HepG2 (cell line): ENCODE measurements around the gene TBCD. TPM values are rescaled to one million over a fixed set of nuclear protein-coding genes. Genes with fewer than 3 reads are reported as not detected.

Experiments used
- NONO ChIP-seq, 2 experiments: fragments of 450-650 bp in 1 of 2; sonication (generic) in 1 of 2; formaldehyde crosslinking in 1 of 2; IDR thresholded peaks in 1 of 2; conservative IDR thresholded peaks in 1 of 2; 2 replicates each; pipeline versions ENCODE4 v1.6.1 to v1.8.0; 2017 to 2022; ENCODE audit warnings: mild to moderate bottlenecking in 1 of 2, missing genetic modification reagents in 1 of 2, moderate library complexity in 1 of 2
- PRPF4 ChIP-seq: fragments of 200-400 bp; formaldehyde crosslinking; IDR thresholded peaks from 2 replicates; pipeline ENCODE4 v1.6.1; 2016; ENCODE audit warnings: low read length, low read depth; ENCODE audit not compliant: poor library complexity, severe bottlenecking
- ZC3H4 ChIP-seq: sonication (generic); formaldehyde crosslinking; IDR thresholded peaks from 2 replicates; pipeline ENCODE4 v1.4.0; 2020; ENCODE audit warnings: missing genetic modification reagents, borderline replicate concordance
- polyA plus RNA-seq, 8 experiments: library from polyadenylated mRNA; depleted of rRNA in 3 of 8; stranded (reverse) in 7 of 8; unstranded in 1 of 8; fragments of >200 nt; fragmentation: Illumina TruSeq in 4 of 8; extraction: Trizol in 4 of 8; gene quantifications; 2 replicates each; pipeline versions ENCODE4 v1.2.1 to v1.2.3, GENCODE V29; 2011 to 2016; ENCODE audit warnings: low read depth in 4 of 8, missing spikeins in 1 of 8, mixed read lengths in 1 of 8; ENCODE audit not compliant: insufficient read depth in 1 of 8
- total RNA-seq, 5 experiments: library from RNA; depleted of rRNA; stranded (reverse); fragments of >200 nt; fragmentation: Illumina TruSeq; extraction: Trizol; gene quantifications; 2 replicates each; pipeline ENCODE4 v1.2.3, GENCODE V29; 2016; ENCODE audit warnings: low read depth in 1 of 5
- TF ChIP-seq, protein P1 (sequence below): sonication (generic); formaldehyde crosslinking; IDR thresholded peaks from 2 replicates; pipeline ENCODE4 v1.4.0; 2020; ENCODE audit warnings: missing genetic modification reagents, borderline replicate concordance
- TF ChIP-seq, protein P2 (sequence below): sonication (generic); formaldehyde crosslinking; conservative IDR thresholded peaks from 2 replicates; pipeline ENCODE4 v1.8.0; 2022; ENCODE audit warnings: low read depth, missing genetic modification reagents
- TF ChIP-seq, protein P3 (sequence below): conservative IDR thresholded peaks from 2 replicates; pipeline ENCODE4 v1.6.1; 2018; ENCODE audit warnings: missing genetic modification reagents

The TBCD gene
- total and polyA plus RNA-seq, 2 of the 13 experiments (the other 11 are each of a cell fraction or from before 2014, with no cell fraction given) = 33.9 to 54.8 TPM

DNA sequence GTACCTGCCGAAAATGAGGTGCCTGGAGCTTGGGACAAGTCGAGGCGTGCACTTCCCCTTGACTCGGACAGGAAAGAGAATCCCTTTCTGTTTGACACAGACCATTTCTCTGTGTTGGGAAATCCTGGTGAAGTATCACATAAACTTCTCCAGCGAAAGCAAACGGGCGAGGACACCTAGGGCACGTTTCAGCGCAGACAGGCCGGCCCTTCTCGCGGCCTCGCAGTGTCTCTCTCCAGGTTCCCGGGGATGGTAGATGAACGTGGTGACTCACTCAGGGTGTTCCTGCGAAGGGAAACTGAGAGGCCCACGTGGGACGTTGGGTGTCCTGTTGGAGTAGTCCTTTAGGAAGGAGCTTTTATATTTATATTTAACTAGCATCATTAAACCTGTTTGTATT is 124.3 kb downstream of the TBCD start (continued):
- TF ChIP-seq, protein P1, sequence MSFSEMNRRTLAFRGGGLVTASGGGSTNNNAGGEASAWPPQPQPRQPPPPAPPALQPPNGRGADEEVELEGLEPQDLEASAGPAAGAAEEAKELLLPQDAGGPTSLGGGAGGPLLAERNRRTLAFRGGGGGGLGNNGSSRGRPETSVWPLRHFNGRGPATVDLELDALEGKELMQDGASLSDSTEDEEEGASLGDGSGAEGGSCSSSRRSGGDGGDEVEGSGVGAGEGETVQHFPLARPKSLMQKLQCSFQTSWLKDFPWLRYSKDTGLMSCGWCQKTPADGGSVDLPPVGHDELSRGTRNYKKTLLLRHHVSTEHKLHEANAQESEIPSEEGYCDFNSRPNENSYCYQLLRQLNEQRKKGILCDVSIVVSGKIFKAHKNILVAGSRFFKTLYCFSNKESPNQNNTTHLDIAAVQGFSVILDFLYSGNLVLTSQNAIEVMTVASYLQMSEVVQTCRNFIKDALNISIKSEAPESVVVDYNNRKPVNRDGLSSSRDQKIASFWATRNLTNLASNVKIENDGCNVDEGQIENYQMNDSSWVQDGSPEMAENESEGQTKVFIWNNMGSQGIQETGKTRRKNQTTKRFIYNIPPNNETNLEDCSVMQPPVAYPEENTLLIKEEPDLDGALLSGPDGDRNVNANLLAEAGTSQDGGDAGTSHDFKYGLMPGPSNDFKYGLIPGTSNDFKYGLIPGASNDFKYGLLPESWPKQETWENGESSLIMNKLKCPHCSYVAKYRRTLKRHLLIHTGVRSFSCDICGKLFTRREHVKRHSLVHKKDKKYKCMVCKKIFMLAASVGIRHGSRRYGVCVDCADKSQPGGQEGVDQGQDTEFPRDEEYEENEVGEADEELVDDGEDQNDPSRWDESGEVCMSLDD = no peak
- TF ChIP-seq PRPF4 (no peak), NONO (IDR thresholded peaks at IDR 0.05) (no peak), NONO (CRISPR knock-in tag; conservative IDR thresholded peaks at IDR 0.05) (0 out of 2 replicates have a peak, but pooled peaks have one; percentile 32), ZC3H4 (CRISPR knock-in tag) (0 out of 2 replicates have a peak, but pooled peaks have one; percentile 32)
- TF ChIP-seq, protein P2, sequence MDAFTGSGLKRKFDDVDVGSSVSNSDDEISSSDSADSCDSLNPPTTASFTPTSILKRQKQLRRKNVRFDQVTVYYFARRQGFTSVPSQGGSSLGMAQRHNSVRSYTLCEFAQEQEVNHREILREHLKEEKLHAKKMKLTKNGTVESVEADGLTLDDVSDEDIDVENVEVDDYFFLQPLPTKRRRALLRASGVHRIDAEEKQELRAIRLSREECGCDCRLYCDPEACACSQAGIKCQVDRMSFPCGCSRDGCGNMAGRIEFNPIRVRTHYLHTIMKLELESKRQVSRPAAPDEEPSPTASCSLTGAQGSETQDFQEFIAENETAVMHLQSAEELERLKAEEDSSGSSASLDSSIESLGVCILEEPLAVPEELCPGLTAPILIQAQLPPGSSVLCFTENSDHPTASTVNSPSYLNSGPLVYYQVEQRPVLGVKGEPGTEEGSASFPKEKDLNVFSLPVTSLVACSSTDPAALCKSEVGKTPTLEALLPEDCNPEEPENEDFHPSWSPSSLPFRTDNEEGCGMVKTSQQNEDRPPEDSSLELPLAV (CRISPR knock-in tag) = no peak
- TF ChIP-seq, protein P3, sequence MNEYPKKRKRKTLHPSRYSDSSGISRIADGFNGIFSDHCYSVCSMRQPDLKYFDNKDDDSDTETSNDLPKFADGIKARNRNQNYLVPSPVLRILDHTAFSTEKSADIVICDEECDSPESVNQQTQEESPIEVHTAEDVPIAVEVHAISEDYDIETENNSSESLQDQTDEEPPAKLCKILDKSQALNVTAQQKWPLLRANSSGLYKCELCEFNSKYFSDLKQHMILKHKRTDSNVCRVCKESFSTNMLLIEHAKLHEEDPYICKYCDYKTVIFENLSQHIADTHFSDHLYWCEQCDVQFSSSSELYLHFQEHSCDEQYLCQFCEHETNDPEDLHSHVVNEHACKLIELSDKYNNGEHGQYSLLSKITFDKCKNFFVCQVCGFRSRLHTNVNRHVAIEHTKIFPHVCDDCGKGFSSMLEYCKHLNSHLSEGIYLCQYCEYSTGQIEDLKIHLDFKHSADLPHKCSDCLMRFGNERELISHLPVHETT (CRISPR knock-in tag) = no peak
